Stomach smooth muscle (tissue), 2 donors: Measurements from ENCODE around the gene TXNDC11.

Experiments used
- H3K27ac ChIP-seq: one replicate; pipeline ENCODE4 v1.7.0; 2013; ENCODE audit warnings: mild to moderate bottlenecking, low read length, inconsistent platforms
- H3K27me3 ChIP-seq, 2 donors: one replicate each; pipeline ENCODE4 v1.7.0; 2013; ENCODE audit warnings: low read length in 2 of 2; ENCODE audit not compliant: insufficient read depth in 2 of 2, control insufficient read depth in 1 of 2
- H3K36me3 ChIP-seq, 2 donors: one replicate each; pipeline ENCODE4 v1.7.0; 2013; ENCODE audit warnings: low read length in 2 of 2; ENCODE audit not compliant: control insufficient read depth in 2 of 2, insufficient read depth in 2 of 2
- H3K4me1 ChIP-seq: one replicate; pipeline ENCODE4 v1.7.0; 2013; ENCODE audit warnings: low read length; ENCODE audit not compliant: control insufficient read depth, insufficient read depth
- H3K4me3 ChIP-seq, 2 donors: one replicate each; pipeline ENCODE4 v1.7.0; 2013; ENCODE audit warnings: low read length in 2 of 2
- H3K9ac ChIP-seq, 2 donors: one replicate each; pipeline ENCODE4 v1.7.0; 2013; ENCODE audit warnings: low read length in 2 of 2, mild to moderate bottlenecking in 1 of 2
- H3K9me3 ChIP-seq, 2 donors: one replicate each; pipeline ENCODE4 v1.7.0; 2013; ENCODE audit warnings: low read length in 2 of 2; ENCODE audit not compliant: control insufficient read depth in 2 of 2
- donor health status: healthy.
- donor health status: Pancreatic carcinoma.

The TXNDC11 gene

DNA sequence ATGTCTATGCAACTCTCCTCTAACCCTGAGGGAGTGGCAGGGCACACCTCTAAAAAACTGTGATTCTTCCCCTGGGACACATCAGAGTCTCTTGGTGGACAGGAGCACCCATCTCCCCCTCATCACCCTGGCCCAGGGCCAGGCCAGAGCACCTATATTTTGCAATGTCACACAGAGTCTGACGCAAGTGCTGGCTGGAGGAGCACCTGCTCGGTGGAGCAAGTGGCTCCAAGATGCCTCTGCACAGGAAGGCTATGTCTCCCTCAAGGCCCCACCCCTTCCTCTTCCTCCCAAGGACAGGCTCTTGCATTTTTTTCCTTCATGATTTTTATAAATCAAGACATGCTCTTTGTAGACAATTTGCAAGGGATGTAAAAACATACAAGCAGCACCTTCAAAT, 61.1 kb downstream of the TXNDC11 start:
- Histone ChIP-seq H3K9ac (no peak overlapping the region), H3K27ac (no peak overlapping the region), H3K4me1 (peaks cover 23% of the 10 kb centered on the region), H3K27me3 (no peaks in the 10 kb centered on the region), H3K9me3 (no peaks in the 10 kb centered on the region), H3K4me3 (no peak overlapping the region), H3K36me3 (peaks cover 24 to 51% of the 10 kb centered on the region in 2 donors)

DNA sequence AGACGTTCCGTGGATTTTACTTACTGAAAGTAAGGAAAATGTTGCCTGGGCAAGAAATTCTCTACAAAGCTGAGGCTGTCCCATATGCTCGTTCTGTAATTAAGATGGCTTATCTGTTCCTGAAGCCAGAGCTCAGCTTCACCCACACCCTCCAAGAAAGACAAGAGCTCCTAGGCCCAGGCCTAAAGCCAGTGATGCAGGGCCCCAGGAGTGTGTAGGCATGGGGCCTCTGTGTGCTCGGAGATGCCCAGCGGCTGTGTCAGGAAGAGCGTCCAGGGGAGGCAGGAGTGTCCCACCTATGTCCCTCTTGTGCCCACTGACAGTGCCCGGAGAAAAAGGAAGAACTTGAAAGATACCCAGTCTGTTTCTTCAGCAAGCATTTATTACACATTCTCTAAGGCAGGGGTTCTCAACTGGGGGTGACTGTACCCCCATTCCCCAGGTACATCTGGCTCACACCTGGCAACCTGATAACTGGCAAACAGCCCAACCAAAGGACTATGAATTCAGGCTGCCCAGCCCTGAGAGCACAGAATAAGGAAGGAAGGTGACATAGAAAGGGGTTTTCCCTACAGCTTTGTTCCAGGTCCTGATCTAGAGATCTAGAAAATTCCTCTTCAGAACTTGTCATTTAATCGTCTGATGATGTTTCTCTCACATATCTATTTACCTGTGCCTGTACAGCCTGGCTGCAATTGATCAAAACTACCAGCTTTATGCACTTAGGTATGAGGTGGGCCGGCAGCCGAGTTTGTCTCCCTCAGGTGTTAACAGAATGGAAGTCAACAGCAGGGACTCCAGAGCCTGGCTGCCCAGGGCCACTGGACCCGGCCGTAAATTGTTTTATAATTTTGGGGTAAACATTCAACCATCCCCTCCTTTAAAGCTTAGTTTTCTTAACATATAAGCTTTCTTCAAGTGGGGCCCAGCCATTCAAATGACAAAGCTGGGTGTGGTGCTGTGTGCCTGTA, 62.4 kb downstream of the TXNDC11 start:
- H3K9ac ChIP-seq, result no peak overlapping the region
- no peaks in the 10 kb centered on the region for H3K9me3 ChIP-seq
- peaks cover 28 to 58% of the 10 kb centered on the region in 2 donors for H3K36me3 ChIP-seq
- H3K27me3 ChIP-seq, result no peaks in the 10 kb centered on the region
- no peak overlapping the region for H3K4me3 ChIP-seq
- peaks cover 23% of the 10 kb centered on the region for H3K4me1 ChIP-seq
- H3K27ac ChIP-seq, result no peak overlapping the region

DNA sequence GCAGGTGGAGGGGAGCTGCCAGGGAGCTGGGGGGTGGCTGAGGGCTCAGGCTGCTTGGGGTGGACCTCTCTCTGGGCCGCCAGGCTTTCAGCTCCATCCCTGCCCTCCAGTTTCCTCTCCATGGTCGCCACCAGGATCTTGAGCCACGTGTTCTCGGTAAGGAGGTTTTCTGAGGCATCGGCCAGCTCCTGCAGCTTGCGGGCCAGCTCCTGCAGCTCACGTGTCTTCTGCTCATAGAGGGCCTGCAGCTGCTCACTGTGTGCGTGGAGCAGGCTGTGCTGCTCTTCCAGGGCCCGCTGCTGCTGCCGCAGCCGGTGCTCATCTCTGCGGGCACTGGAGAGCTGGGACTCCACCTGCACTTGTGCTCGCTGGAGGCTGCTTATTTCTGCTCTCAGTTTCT, 63.4 kb downstream of the TXNDC11 start:
- Histone ChIP-seq H3K27me3 (no peaks in the 10 kb centered on the region), H3K36me3 (peaks cover 28 to 54% of the 10 kb centered on the region in 2 donors), H3K4me1 (peaks cover 28% of the 10 kb centered on the region), H3K9me3 (no peaks in the 10 kb centered on the region), H3K9ac (peak overlapping the region in 1 of 2 donors; percentile 55), H3K27ac (no peak overlapping the region), H3K4me3 (no peak overlapping the region)

DNA sequence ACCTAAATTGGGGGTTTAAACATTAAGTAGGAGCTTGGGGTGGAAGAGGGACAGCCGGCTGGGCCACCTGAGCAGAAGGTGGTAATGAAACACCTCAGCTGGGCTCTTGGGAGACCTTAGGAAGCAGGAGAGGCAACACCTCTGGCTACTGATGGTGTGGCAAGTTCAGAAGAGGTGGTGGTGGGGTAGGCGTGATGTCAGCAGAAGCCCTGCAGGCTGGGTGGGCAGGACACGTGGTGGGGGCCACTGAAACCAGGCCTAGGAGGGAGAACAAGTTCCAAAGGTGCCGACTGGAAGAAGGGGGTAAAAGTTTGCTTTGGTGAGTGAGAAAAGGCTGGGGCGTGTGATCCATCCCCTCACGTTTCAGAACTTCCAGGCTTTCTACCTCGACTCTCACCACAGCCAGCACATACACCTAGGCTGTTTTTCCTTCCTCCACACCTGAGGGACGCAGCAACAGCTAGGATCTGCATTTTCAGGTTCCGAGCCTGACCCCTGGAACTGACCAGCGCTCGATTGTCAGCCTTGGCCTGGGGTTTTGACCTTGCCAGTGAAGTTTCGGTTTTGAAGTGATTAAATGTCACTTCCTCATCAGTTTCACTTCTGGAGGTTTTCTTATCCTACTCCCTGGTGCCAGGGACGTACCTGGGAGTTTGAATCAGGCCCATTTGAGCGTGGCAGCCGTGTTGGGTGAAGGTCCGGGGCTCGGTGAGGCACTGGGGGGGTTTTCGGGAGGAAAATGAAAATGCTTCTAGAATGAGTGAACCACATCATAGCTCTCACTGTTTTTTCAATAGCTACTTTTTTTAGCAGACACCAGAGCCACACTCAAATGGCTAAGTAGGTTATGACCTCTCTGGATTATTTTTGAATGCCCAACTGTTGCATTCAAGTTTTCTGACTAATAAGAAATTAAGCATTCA, 64.4 kb downstream of the TXNDC11 start:
- H3K36me3 ChIP-seq, result peaks cover 22 to 47% of the 10 kb centered on the region in 2 donors
- no peaks in the 10 kb centered on the region for H3K9me3 ChIP-seq
- peaks cover 37% of the 10 kb centered on the region for H3K4me1 ChIP-seq
- no peak overlapping the region for H3K4me3 ChIP-seq
- no peak overlapping the region for H3K9ac ChIP-seq
- no peak overlapping the region for H3K27ac ChIP-seq
- H3K27me3 ChIP-seq, result no peaks in the 10 kb centered on the region

DNA sequence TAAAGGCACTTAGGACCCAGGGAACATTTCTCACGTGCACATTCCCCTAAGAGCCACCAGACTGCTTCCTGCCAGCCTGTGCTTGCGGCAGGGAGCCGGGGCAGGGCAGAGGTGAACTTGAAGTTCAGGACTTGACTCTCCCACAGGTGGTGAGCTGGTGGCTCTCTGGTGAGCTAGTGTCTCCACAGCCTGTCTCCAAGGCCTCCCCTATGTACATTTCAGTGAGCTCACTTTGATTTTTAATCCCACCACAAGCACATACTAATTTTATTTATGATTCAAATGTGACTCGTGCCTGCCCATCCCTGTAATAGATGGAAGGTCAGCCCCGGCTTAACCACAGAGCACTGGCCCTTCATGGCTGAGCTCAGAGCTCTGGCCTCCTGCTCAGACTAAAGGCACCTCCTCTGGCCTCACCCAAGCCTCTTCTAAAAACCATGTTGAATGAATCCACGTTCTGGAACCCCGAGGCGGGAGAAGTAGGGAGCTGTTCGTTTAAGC, 65.2 kb downstream of the TXNDC11 start:
- Histone ChIP-seq H3K9ac (no peak overlapping the region), H3K9me3 (no peaks in the 10 kb centered on the region), H3K27me3 (no peaks in the 10 kb centered on the region), H3K27ac (peak overlapping the region; percentile 6), H3K36me3 (peaks cover 19 to 45% of the 10 kb centered on the region in 2 donors), H3K4me3 (no peak overlapping the region), H3K4me1 (peaks cover 40% of the 10 kb centered on the region)

DNA sequence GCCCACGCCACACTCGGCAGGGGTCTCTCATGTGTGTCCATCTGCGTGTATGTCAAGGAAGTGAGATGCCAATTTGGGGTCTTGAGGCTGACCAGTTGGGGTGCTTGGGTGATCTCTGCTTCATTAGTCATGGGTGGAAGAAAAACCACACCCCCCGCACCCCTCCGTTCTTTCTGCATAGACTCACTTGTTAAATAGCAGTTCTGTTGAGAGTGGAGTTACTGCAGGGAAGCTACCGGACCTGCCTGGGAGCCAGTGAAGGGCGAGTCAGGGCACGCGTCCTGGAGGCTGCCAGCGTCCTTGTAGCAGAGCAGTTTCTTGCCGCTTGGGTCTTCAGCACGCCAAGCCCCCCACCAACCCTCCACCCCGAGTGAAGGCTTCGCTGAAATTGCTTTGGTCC, 65.9 kb downstream of the TXNDC11 start:
- H3K4me1 ChIP-seq, result peaks cover 45% of the 10 kb centered on the region
- H3K27me3 ChIP-seq, result no peaks in the 10 kb centered on the region
- H3K36me3 ChIP-seq, result peaks cover 19 to 41% of the 10 kb centered on the region in 2 donors
- no peak overlapping the region for H3K9ac ChIP-seq
- no peaks in the 10 kb centered on the region for H3K9me3 ChIP-seq
- no peak overlapping the region for H3K4me3 ChIP-seq
- H3K27ac ChIP-seq, result peak overlapping the region; percentile 6

DNA sequence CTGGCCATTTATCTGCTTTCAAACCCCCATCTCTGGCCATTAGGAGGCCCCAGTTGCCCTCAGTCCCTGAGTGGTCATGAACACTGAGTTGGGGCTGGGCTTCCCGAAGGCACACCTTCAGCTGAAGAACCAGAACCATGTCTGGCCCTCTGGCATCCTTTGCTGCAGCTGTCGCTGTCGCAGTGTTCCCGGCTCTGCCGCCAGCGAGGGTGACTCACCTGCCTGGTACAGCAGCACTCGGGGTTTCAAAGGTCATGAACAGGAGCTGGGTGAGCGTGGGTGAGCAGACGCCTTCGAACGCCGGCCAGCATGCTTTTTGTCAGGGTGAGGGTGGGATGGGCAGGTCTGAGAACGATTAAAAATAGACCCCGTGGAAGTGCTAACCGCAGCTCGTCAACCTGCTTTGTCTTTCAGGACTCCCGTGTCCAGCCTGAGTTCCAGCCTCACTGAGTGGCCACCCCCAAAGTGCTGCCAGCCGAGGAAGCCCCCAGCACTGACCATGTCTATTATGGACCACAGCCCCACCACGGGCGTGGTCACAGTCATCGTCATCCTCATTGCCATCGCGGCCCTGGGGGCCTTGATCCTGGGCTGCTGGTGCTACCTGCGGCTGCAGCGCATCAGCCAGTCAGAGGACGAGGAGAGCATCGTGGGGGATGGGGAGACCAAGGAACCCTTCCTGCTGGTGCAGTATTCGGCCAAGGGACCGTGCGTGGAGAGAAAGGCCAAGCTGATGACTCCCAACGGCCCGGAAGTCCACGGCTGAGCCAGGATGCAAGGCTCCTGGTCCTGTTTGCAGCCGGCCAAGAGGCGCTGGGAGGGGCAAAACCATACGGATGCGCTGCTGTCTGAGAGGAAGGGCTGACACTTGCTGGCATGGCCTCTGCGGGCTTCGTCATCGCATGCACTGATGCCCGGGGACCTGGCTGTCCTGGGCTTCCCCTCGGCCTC, 66.8 kb downstream of the TXNDC11 start:
- peaks cover 19 to 37% of the 10 kb centered on the region in 2 donors for H3K36me3 ChIP-seq
- H3K27ac ChIP-seq, result no peak overlapping the region
- H3K4me1 ChIP-seq, result peaks cover 45% of the 10 kb centered on the region
- no peaks in the 10 kb centered on the region for H3K27me3 ChIP-seq
- no peaks in the 10 kb centered on the region for H3K9me3 ChIP-seq
- H3K4me3 ChIP-seq, result no peak overlapping the region
- no peak overlapping the region for H3K9ac ChIP-seq

DNA sequence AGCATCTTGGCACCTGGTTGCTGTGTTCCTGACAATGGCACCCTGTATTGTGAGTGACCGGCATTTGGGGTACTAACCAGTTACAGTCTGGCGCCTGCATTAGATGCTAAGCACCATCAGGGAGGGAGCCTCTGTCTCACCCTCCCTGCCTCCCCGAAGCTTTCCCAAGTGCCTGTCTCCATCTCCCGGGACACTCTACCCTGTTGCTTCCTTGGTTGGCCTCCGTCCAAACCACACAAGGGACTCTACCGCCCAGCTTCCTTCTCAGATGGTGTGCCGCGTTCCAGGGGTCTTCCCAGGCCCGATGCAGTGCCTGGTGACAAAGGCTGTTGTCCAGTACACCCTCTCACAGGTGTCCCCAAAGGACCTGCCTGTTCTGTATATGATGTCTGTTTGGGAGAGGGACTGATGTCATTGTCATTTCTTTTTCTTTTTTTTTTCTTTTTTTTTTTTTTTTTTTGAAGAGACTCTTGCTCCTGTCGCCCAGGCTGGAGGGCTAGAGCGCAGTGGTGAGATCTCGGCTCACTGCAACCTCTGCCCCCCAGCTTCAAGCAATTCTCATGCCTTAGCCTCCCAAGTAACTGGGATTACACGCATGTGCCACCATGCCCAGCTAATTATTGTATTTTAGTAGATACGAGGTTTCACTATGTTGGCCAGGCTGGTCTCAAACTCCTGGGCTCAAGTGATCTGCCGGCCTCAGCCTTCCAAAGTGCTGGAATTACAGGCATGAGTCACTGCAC, 67.7 kb downstream of the TXNDC11 start:
- no peak overlapping the region for H3K9ac ChIP-seq
- H3K36me3 ChIP-seq, result peaks cover 19 to 30% of the 10 kb centered on the region in 2 donors
- peak overlapping the region; percentile 11 for H3K27ac ChIP-seq
- H3K9me3 ChIP-seq, result no peaks in the 10 kb centered on the region
- no peak overlapping the region for H3K4me3 ChIP-seq
- no peaks in the 10 kb centered on the region for H3K27me3 ChIP-seq
- peaks cover 53% of the 10 kb centered on the region for H3K4me1 ChIP-seq

DNA sequence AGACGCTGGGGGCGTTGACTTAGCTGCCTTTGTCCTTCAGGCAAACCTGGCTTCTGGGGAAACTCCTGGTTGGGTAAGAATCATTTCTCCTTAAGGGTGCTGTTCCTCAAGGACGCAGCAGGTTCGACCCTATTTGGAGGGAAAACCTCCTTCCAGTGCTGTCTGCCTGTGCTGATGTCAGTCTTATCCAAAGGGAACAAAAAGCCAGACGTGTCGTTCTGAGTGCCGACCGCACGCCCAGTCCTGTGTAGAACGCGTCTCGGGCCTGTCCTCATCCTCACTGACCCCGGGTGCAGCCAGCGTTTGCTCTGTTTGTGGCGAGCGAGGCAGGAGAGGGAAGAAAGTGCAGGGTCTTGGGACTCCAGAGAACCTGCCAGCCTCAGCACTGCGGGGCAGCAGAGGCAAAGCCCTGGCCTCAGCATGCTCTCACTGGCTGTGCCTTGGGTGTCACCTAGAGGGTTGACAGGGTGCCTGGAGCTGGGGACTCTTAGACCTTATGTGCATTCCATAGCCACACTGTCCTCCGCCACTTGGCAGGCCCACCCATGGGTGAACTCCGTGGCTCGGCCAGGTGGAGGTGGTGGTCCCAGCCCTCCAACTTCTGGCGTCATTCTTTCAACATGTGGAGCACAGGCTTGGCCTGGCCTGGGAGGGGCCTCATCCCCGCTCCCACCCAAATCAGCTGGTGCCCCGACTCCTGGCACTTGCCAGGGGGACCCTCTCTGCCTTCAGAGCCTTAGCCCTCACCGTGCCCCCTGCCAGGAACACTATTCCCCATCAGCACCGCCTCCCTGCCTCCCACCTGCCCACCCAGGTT, 68.4 kb downstream of the TXNDC11 start:
- H3K27ac ChIP-seq, result peak overlapping the region; percentile 11
- H3K9me3 ChIP-seq, result no peaks in the 10 kb centered on the region
- no peak overlapping the region for H3K4me3 ChIP-seq
- H3K9ac ChIP-seq, result peak overlapping the region in 1 of 2 donors; percentile 36
- H3K36me3 ChIP-seq, result peaks cover 12 to 23% of the 10 kb centered on the region in 2 donors
- no peaks in the 10 kb centered on the region for H3K27me3 ChIP-seq
- peaks cover 59% of the 10 kb centered on the region for H3K4me1 ChIP-seq
